ENCODE measurements around the gene MEF2D. TPM values are rescaled to one million over a fixed set of nuclear protein-coding genes. Genes with fewer than 3 reads are reported as not detected.
A peak's percentile ranks its signal among the peaks of the same experiment; 100 is the strongest.

The MEF2D gene
- total and polyA plus RNA-seq, 10 donors: 7.4 to 103 (median 61.6) TPM

GRCh38 chr1:156424806-156425432, 75.7 kb downstream of the MEF2D start:
- peaks cover 14 to 23% (median 22%) of the 10 kb centered on the region in 6 donors for H3K4me1 ChIP-seq
- H3K27ac ChIP-seq: no peak overlapping the region
- WGBS, 5 donors: 80 to 86% (median 82%) methylated on average over 10 of the region's 10 CpGs
- H3K4me3 ChIP-seq: no peak overlapping the region
- no peak for TF ChIP-seq POLR2A (IDR thresholded peaks at IDR 0.05)
- no peak for TF ChIP-seq POLR2AphosphoS5 (IDR thresholded peaks at IDR 0.05)
- TF ChIP-seq CTCF (IDR thresholded peaks at IDR 0.05 in 8 of 11, conservative IDR thresholded peaks at IDR 0.05 in 3 of 11): no peak
- intact Hi-C loops (cut with DNase I; ENCODE audit: low total_unique reads): no loop called here
- H3K27me3 ChIP-seq (replicated peaks in 1 of 7): peaks cover 0 to 100% (median 56%) of the 10 kb centered on the region in 7 donors
- DNase-seq: no peak
- H3K36me3 ChIP-seq: no peaks in the 10 kb centered on the region
- H3K9me3 ChIP-seq: no peaks in the 10 kb centered on the region

- TF ChIP-seq POLR2A (IDR thresholded peaks at IDR 0.05) (no peak), POLR2AphosphoS5 (IDR thresholded peaks at IDR 0.05) (no peak)
- no peak for DNase-seq
- no peaks in the 10 kb centered on the region for H3K36me3 ChIP-seq
- H3K4me3 ChIP-seq: no peak overlapping the region
- peaks cover 14 to 33% (median 25%) of the 10 kb centered on the region in 6 donors for H3K4me1 ChIP-seq
- WGBS, 5 donors: 44 to 69% (median 51%) methylated on average over 7 of the region's 7 CpGs
- intact Hi-C loops (cut with DNase I; ENCODE audit: low total_unique reads): no loop called here
- no peak overlapping the region for H3K27ac ChIP-seq
- H3K27me3 ChIP-seq (replicated peaks in 1 of 7): peaks cover 0 to 100% (median 56%) of the 10 kb centered on the region in 7 donors
- no peaks in the 10 kb centered on the region for H3K9me3 ChIP-seq
Measured at GRCh38 chr1:156423422-156424352, 76.9 kb downstream of the MEF2D start.

- no peak for DNase-seq
- Histone ChIP-seq H3K27ac (no peak overlapping the region), H3K36me3 (no peaks in the 10 kb centered on the region), H3K9me3 (no peaks in the 10 kb centered on the region), H3K4me1 (peaks cover 14 to 37% (median 25%) of the 10 kb centered on the region in 6 donors), H3K27me3 (replicated peaks in 1 of 7) (peaks cover 0 to 100% (median 58%) of the 10 kb centered on the region in 7 donors), H3K4me3 (no peak overlapping the region)
- intact Hi-C loops (cut with DNase I; ENCODE audit: low total_unique reads): no loop called here
- TF ChIP-seq CTCF (IDR thresholded peaks at IDR 0.05 in 8 of 11, conservative IDR thresholded peaks at IDR 0.05 in 3 of 11) (no peak), POLR2AphosphoS5 (IDR thresholded peaks at IDR 0.05) (no peak), POLR2A (IDR thresholded peaks at IDR 0.05) (no peak)
- 24 to 50% (median 34%) methylated on average over 15 of the region's 15 CpGs for WGBS, 5 donors
Measured at GRCh38 chr1:156422602-156423091, 77.9 kb downstream of the MEF2D start.

GRCh38 chr1:156421939-156422601, 78.5 kb downstream of the MEF2D start:
- intact Hi-C loops (cut with DNase I; ENCODE audit: low total_unique reads): no loop called here
- 21 to 31% (median 24%) methylated on average over 11 to 12 of the region's 12 CpGs for WGBS, 5 donors

More at GRCh38 chr1:156421939-156422601, 78.5 kb downstream of the MEF2D start:
- H3K27ac ChIP-seq: no peak overlapping the region
- H3K9me3 ChIP-seq: no peaks in the 10 kb centered on the region
- DNase-seq: no peak
- H3K4me3 ChIP-seq: peak overlapping the region; percentile 16 to 69 (median 42)
- peaks cover 0 to 100% (median 55%) of the 10 kb centered on the region in 7 donors for H3K27me3 ChIP-seq (replicated peaks in 1 of 7)
- H3K36me3 ChIP-seq: no peaks in the 10 kb centered on the region
- peaks cover 14 to 37% (median 25%) of the 10 kb centered on the region in 6 donors for H3K4me1 ChIP-seq
- TF ChIP-seq POLR2AphosphoS5 (IDR thresholded peaks at IDR 0.05) (no peak), CTCF (IDR thresholded peaks at IDR 0.05 in 8 of 11, conservative IDR thresholded peaks at IDR 0.05 in 3 of 11) (no peak), POLR2A (IDR thresholded peaks at IDR 0.05) (no peak)

All from spleen (tissue), 11 donors.